Measurements from ENCODE around the gene TALDO1. TPM values are rescaled to one million over a fixed set of nuclear protein-coding genes. Genes with fewer than 3 reads are reported as not detected.
"Not testable (repeated sequence)": the region's sequence is repeated elsewhere in the genome, so short reads cannot be mapped to it uniquely, and the experiment has no call there.

Gene TALDO1
- total and polyA plus RNA-seq, 2 donors (not counting 3 experiments of a cell fraction or from before 2014, with no cell fraction given): 211 to 294 TPM

- no peaks in the 10 kb centered on the region for H3K4me1 ChIP-seq (ENCODE audit: control insufficient read depth, extremely low read depth, insufficient read depth, low read length)
- intact Hi-C loops (cut with micrococcal nuclease): no loop called here
- no peaks in the 10 kb centered on the region for H3K9me1 ChIP-seq (replicated peaks; ENCODE audit: control insufficient read depth, extremely low read depth, insufficient read depth, low read length)
- ChIA-PET CTCF (interaction anchor here (0.7 to 2.0 kb wide), 3 partner anchors 10 to 46 kb away, joined by 3 to 10 read pairs (median 4); no protein-coding TSS in a partner anchor), POLR2A (no interaction called here)
- H3K36me3 ChIP-seq (ENCODE audit: control insufficient read depth in 2 of 2, extremely low read depth in 1 of 2, insufficient read depth in 2 of 2, low read length in 2 of 2): no peaks in the 10 kb centered on the region
- BruUV-seq (replicated peaks): no TSS peak
- FAIRE-seq (no peak), DNase-seq (ENCODE audit: low read depth, low spot score) (no peak)
- TF ChIP-seq POLR2AphosphoS5 (IDR thresholded peaks at IDR 0.05; ENCODE audit: insufficient read depth, low read depth, low read length): no peak
- TF ChIP-seq MYC (IDR thresholded peaks at IDR 0.05; ENCODE audit: low read depth, low read length): no peak
- no peak for TF ChIP-seq JUN (IDR thresholded peaks at IDR 0.05; ENCODE audit: borderline replicate concordance, insufficient read depth, insufficient read length, low read depth)
- TF ChIP-seq, protein P1, sequence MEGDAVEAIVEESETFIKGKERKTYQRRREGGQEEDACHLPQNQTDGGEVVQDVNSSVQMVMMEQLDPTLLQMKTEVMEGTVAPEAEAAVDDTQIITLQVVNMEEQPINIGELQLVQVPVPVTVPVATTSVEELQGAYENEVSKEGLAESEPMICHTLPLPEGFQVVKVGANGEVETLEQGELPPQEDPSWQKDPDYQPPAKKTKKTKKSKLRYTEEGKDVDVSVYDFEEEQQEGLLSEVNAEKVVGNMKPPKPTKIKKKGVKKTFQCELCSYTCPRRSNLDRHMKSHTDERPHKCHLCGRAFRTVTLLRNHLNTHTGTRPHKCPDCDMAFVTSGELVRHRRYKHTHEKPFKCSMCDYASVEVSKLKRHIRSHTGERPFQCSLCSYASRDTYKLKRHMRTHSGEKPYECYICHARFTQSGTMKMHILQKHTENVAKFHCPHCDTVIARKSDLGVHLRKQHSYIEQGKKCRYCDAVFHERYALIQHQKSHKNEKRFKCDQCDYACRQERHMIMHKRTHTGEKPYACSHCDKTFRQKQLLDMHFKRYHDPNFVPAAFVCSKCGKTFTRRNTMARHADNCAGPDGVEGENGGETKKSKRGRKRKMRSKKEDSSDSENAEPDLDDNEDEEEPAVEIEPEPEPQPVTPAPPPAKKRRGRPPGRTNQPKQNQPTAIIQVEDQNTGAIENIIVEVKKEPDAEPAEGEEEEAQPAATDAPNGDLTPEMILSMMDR (IDR thresholded peaks at IDR 0.05; ENCODE audit: extremely low read depth in 1 of 2, insufficient read depth in 1 of 2, low read depth in 1 of 2, low read length in 2 of 2): no peak
- no peak for TF ChIP-seq MAX (IDR thresholded peaks at IDR 0.05; ENCODE audit: insufficient read depth, insufficient read length)
- dilution Hi-C loops (cut with MboI; ENCODE audit: extremely low pct_ligation_motif_present, low sequenced_read_pairs): no loop called here
- no peak overlapping the region for H3K27ac ChIP-seq (ENCODE audit: insufficient read depth, low read depth, low read length)
- H2AFZ ChIP-seq (ENCODE audit: low read depth, low read length): no peak overlapping the region
- no peak overlapping the region for H3K4me2 ChIP-seq (ENCODE audit: insufficient read depth, low read length)
- no peak overlapping the region for H3K9ac ChIP-seq (replicated peaks; ENCODE audit: extremely low read depth, insufficient read depth, low read length)
- H3K27me3 ChIP-seq (ENCODE audit: control insufficient read depth in 2 of 2, insufficient read depth in 2 of 2, low read length in 2 of 2): no peaks in the 10 kb centered on the region
- no peaks in the 10 kb centered on the region for H3K9me3 ChIP-seq (replicated peaks; ENCODE audit: control insufficient read depth, insufficient read depth, low read length)
- no peaks in the 10 kb centered on the region for H3K79me2 ChIP-seq (ENCODE audit: control insufficient read depth, insufficient read depth, low read length)
- H4K20me1 ChIP-seq (replicated peaks; ENCODE audit: control insufficient read depth, extremely low read depth, insufficient read depth, low read length): no peaks in the 10 kb centered on the region
- no peak overlapping the region for H3K4me3 ChIP-seq (replicated peaks in 1 of 3; ENCODE audit: insufficient read depth in 1 of 3, low read depth in 1 of 3, low read length in 3 of 3)
Measured at GRCh38 chr11:737366-737765, 9.9 kb upstream of the TALDO1 start.

DNA sequence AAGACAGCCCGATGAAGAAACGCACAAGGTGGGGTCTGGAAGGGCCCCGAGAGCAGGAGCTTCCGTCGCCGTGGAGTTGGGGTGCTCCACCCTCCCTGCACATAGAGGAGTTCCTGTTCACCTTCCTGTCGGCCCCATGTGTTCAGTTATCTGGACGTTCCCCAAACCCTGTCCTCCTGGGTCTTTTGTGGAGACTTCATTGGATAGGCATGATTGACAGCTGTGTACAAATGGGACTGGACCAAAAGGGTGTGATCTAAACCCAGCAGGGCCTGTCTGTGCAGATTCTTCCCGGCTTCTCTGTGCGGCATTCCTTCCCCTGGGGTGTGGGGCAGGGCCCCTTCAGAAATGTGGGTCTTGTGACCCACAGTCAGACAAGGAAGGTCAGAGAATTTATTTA, 9.4 kb upstream of the TALDO1 start:
- dilution Hi-C loops (cut with MboI; ENCODE audit: extremely low pct_ligation_motif_present, low sequenced_read_pairs): not testable (repeated sequence)

More for the DNA sequence above, 9.4 kb upstream of the TALDO1 start:
- H3K9ac ChIP-seq (replicated peaks; ENCODE audit: extremely low read depth, insufficient read depth, low read length); H3K4me1 ChIP-seq (ENCODE audit: control insufficient read depth, extremely low read depth, insufficient read depth, low read length); H3K36me3 ChIP-seq (ENCODE audit: control insufficient read depth in 2 of 2, extremely low read depth in 1 of 2, insufficient read depth in 2 of 2, low read length in 2 of 2); H2AFZ ChIP-seq (ENCODE audit: low read depth, low read length); H3K27me3 ChIP-seq (ENCODE audit: control insufficient read depth in 2 of 2, insufficient read depth in 2 of 2, low read length in 2 of 2); BruUV-seq (replicated peaks); intact Hi-C loops (cut with micrococcal nuclease); H3K4me2 ChIP-seq (ENCODE audit: insufficient read depth, low read length); H3K27ac ChIP-seq (ENCODE audit: insufficient read depth, low read depth, low read length); DNase-seq (ENCODE audit: low read depth, low spot score); H3K9me1 ChIP-seq (replicated peaks; ENCODE audit: control insufficient read depth, extremely low read depth, insufficient read depth, low read length); FAIRE-seq; H3K9me3 ChIP-seq (replicated peaks; ENCODE audit: control insufficient read depth, insufficient read depth, low read length); H3K79me2 ChIP-seq (ENCODE audit: control insufficient read depth, insufficient read depth, low read length); H4K20me1 ChIP-seq (replicated peaks; ENCODE audit: control insufficient read depth, extremely low read depth, insufficient read depth, low read length); H3K4me3 ChIP-seq (replicated peaks in 1 of 3; ENCODE audit: insufficient read depth in 1 of 3, low read depth in 1 of 3, low read length in 3 of 3): not testable (repeated sequence)
- ChIA-PET POLR2A (interaction anchor here (1.0 kb wide), 1 partner anchor 11 kb away, joined by 3 read pairs; no protein-coding TSS in a partner anchor), CTCF (interaction anchor here (1.1 to 2.0 kb wide), 2 partner anchors 10 to 11 kb away, joined by 4 to 10 read pairs; no protein-coding TSS in a partner anchor)

All from endothelial cell of umbilical vein (primary cell).